ENCODE results near the gene DMD.

DNA sequence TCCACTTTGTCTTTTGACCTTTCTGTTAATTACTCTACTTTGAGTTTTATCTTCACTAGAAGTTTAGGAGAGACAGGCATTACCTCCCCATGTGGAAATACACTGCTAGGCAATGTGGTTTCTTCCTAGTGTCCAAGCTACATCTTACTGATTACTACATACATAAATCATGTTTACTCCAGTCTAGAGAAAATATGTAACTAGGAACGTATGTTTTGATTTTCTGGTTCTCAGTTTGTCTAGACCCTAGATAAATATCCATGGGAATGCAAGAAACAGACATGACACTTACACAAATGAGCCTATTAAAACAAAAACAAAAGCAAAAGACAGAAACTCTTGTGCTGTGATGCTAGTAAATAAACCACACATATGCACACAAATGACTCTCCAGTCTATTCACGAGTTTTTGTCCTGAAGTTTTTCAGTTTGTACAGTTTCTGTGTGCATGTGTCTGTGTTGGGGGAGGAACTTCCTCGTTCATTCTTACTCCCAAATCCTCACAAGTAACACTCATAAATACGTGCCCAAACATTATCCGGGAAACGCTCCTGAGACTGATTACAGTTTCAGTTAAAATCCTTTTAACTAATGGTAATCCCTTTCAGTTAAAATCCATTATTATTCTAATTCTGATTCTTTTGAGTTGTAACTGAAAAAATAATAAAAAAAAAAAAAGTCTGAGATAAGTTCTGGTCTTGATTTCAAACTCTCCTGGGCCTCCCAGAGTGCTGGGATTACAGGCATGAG is 1856.0 kb downstream of the DMD start:
- TF ChIP-seq, protein P1, sequence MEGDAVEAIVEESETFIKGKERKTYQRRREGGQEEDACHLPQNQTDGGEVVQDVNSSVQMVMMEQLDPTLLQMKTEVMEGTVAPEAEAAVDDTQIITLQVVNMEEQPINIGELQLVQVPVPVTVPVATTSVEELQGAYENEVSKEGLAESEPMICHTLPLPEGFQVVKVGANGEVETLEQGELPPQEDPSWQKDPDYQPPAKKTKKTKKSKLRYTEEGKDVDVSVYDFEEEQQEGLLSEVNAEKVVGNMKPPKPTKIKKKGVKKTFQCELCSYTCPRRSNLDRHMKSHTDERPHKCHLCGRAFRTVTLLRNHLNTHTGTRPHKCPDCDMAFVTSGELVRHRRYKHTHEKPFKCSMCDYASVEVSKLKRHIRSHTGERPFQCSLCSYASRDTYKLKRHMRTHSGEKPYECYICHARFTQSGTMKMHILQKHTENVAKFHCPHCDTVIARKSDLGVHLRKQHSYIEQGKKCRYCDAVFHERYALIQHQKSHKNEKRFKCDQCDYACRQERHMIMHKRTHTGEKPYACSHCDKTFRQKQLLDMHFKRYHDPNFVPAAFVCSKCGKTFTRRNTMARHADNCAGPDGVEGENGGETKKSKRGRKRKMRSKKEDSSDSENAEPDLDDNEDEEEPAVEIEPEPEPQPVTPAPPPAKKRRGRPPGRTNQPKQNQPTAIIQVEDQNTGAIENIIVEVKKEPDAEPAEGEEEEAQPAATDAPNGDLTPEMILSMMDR (IDR thresholded peaks at IDR 0.05), result no peak
- TF ChIP-seq POLR2A (IDR thresholded peaks at IDR 0.05) (no peak), POLR2AphosphoS5 (IDR thresholded peaks at IDR 0.05) (no peak)
